Measurements from ENCODE around the gene YWHAG.

Gene YWHAG

GRCh38 chr7:76325811-76326210 is 33.0 kb downstream of the YWHAG start (continued):
- TF ChIP-seq GLIS3 (CRISPR knock-in tag; IDR thresholded peaks at IDR 0.05) (no peak), ZFP3 (CRISPR knock-in tag; IDR thresholded peaks at IDR 0.05) (no peak)

DNA sequence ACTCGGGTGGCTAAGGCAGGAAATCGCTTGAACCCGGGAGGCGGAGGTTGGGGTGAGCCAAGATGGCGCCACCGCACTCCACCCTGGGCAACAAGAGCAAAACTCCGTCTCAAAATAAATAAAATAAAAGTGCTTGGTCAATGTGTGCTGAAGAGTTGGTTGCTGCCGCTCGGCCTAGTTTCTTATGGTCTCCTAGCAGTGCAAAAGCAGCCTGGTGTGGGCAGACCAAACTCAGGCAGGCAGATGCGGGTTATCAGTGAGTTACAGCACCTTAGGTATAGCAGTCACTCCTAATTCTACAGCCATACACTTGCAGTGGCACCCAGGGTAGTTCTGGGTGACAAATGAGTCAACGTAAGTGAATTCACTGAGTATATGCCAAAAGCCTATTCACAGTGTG is 33.7 kb downstream of the YWHAG start:
- TF ChIP-seq ISL1 (CRISPR knock-in tag; IDR thresholded peaks at IDR 0.05) (no peak), ZNF565 (CRISPR knock-in tag; conservative IDR thresholded peaks at IDR 0.05; ENCODE audit: low read depth) (no peak), ZNF70 (CRISPR knock-in tag; IDR thresholded peaks at IDR 0.05) (no peak), POU6F1 (CRISPR knock-in tag; IDR thresholded peaks at IDR 0.05; ENCODE audit: borderline replicate concordance, low read depth) (no peak), TCF4 (CRISPR knock-in tag; IDR thresholded peaks at IDR 0.05; ENCODE audit: borderline replicate concordance) (no peak), ZC3H10 (CRISPR knock-in tag; IDR thresholded peaks at IDR 0.05) (no peak), TOX (CRISPR knock-in tag; IDR thresholded peaks at IDR 0.05; ENCODE audit: borderline replicate concordance) (no peak), PPARA (CRISPR knock-in tag; IDR thresholded peaks at IDR 0.05; ENCODE audit: borderline replicate concordance) (no peak), ZFP3 (CRISPR knock-in tag; IDR thresholded peaks at IDR 0.05) (no peak), OSR1 (CRISPR knock-in tag; IDR thresholded peaks at IDR 0.05) (no peak), RARB (CRISPR knock-in tag; IDR thresholded peaks at IDR 0.05) (no peak), CSDC2 (CRISPR knock-in tag; IDR thresholded peaks at IDR 0.05) (no peak), ESRRG (CRISPR knock-in tag; IDR thresholded peaks at IDR 0.05) (no peak)
- TF ChIP-seq, protein P1, sequence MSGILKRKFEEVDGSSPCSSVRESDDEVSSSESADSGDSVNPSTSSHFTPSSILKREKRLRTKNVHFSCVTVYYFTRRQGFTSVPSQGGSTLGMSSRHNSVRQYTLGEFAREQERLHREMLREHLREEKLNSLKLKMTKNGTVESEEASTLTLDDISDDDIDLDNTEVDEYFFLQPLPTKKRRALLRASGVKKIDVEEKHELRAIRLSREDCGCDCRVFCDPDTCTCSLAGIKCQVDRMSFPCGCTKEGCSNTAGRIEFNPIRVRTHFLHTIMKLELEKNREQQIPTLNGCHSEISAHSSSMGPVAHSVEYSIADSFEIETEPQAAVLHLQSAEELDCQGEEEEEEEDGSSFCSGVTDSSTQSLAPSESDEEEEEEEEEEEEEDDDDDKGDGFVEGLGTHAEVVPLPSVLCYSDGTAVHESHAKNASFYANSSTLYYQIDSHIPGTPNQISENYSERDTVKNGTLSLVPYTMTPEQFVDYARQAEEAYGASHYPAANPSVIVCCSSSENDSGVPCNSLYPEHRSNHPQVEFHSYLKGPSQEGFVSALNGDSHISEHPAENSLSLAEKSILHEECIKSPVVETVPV (CRISPR knock-in tag; IDR thresholded peaks at IDR 0.05): no peak
- no peak for ATAC-seq

DNA sequence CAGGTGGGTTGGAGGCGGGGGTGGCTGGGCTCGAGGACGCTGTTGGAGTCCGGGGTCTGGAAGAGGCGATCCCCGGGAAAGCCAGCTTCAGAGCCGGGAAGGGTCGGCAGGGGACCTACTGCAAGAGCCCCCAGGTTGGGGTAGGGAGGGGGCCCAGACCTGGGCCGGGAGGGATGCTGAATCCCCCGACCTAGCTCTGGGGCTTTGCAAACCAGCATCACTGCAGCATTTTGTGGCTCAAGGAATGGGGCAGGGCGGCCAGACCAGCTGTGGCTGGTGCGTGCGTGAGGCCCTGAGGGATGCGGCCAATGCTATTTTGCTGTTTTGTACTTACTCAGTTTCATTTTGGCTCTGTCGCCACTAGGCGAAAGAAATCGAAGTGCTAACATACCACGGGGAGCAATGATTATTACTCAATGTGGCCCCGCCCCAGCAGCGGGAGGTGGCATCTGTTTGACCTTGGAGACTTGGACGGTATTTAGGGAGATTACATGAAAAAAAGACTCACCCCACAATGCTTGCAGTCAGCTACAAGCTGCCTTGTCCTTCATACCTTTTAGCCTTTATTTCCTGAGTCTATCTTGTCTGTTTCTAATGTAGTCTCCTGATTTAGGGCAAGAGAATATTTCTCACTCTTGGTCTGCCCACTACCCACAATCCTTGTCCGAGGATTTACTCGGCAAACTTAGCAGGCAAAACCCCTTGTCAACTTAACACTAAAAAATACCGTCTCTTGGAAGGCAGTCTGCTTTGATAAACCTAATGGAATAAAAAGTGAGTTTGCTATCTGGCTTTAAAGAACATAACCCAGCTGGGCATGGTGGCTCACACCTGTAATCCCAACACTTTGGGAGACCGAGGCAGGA is 40.1 kb downstream of the YWHAG start:
- peak; percentile 62 for ATAC-seq
- TF ChIP-seq ZNF8 (CRISPR knock-in tag; IDR thresholded peaks at IDR 0.05) (peak; percentile 39), TSHZ2 (CRISPR knock-in tag; IDR thresholded peaks at IDR 0.05) (0 out of 2 replicates have a peak, but pooled peaks have one; percentile 15), BACH2 (CRISPR knock-in tag; IDR thresholded peaks at IDR 0.05; ENCODE audit: borderline replicate concordance) (no peak)

DNA sequence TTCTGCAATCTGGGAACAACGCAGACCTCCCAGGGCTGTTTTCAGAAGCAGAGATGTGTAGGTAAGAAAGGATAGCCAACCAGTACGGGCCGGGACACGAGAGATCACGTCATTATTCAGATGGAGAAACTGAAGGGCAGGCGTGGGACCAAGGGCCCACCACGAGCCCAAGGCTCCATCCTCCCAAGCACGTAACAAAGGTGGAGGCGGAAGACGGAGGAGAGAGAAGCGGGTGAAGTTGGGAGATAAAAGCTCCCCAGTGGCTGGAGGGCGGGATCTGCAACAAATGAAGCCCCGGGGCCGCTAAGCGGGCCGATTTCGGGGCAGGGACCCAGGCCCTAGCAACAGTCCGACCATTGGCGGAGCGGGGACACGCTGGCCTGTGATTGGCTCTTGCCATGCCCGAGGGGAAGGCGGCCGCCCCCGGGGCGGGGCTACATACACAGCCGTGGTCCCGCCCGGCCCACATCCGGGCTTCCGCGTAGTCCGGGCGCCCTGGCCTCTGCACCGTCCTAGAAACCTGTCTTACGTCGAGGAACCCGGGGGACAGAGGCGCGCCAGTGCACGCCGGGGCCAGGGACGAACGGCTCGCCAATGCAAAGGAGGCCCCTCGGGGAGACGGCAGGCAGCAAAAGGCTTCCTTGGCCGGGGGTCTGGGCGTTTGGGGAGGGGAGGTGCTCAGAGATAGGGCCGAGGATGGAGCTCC is 40.9 kb downstream of the YWHAG start:
- TF ChIP-seq SNAI2 (CRISPR knock-in tag; IDR thresholded peaks at IDR 0.05) (no peak), POU6F1 (CRISPR knock-in tag; IDR thresholded peaks at IDR 0.05; ENCODE audit: borderline replicate concordance, low read depth) (no peak), ZFP3 (CRISPR knock-in tag; IDR thresholded peaks at IDR 0.05) (no peak), ZNF70 (CRISPR knock-in tag; IDR thresholded peaks at IDR 0.05) (peak; percentile 78), ESRRG (CRISPR knock-in tag; IDR thresholded peaks at IDR 0.05) (peak; percentile 39; the same call in 1 of the 2 replicates), RARB (CRISPR knock-in tag; IDR thresholded peaks at IDR 0.05) (0 out of 2 replicates have a peak, but pooled peaks have one; percentile 32), CREB5 (CRISPR knock-in tag; IDR thresholded peaks at IDR 0.05; ENCODE audit: low read depth) (no peak), CSDC2 (CRISPR knock-in tag; IDR thresholded peaks at IDR 0.05) (no peak), TCF4 (CRISPR knock-in tag; IDR thresholded peaks at IDR 0.05; ENCODE audit: borderline replicate concordance) (no peak), GLIS3 (CRISPR knock-in tag; IDR thresholded peaks at IDR 0.05) (0 out of 2 replicates have a peak, but pooled peaks have one; percentile 5), ISL1 (CRISPR knock-in tag; IDR thresholded peaks at IDR 0.05) (no peak)
- ATAC-seq: peak; percentile 92

All from SK-N-SH treated with all-trans-retinoic acid at 6 μM for 48 hours (cell line).